ENCODE results near the gene ITGA3. TPM values are rescaled to one million over a fixed set of nuclear protein-coding genes. Genes with fewer than 3 reads are reported as not detected.

The ITGA3 gene
- total RNA-seq, 1 experiment from 2014 or later = 22.5 TPM

DNA sequence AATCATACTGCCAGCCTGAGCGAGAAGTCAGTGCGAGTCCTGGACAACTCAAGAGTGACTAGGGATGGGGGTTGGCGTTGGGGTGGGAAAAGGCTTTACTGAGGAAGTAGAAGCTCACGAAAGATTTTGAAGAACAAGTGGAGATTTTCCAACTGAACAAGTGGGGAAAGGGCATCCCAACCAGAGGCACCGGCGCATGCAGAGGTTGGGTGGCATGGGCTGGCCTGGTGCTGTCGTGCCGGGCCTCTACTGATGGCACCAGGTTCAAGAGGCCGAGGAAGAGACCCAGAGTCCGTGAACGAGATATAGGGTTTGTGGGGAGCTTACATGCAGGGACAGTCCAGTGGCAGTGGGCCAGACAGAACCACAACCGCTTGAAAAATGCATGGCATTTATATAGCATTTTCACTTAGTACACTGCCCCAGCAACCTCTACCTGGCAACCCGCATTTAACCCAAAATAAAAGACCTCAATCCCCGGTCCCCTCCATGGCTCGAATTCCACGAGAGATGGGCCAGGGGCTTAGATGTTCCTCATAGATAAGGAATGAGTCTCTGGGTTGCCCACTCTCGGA, 7.7 kb upstream of the ITGA3 start:
- Histone ChIP-seq H3K23me2 (ENCODE audit: insufficient read length, low read depth, low read length, poor library complexity, severe bottlenecking) (no peaks in the 10 kb centered on the region), H3K4ac (ENCODE audit: low read depth, low read length) (no peak overlapping the region), H3K27me3 (ENCODE audit: insufficient read depth, low read length) (no peaks in the 10 kb centered on the region), H3K14ac (ENCODE audit: insufficient read depth, low read length) (no peak overlapping the region), H2AFZ (ENCODE audit: low read length) (no peak overlapping the region), H3K9me3 (ENCODE audit: control insufficient read depth, low read depth, low read length) (no peaks in the 10 kb centered on the region), H2BK120ac (ENCODE audit: low read depth, low read length, poor library complexity, severe bottlenecking) (no peak overlapping the region), H3K56ac (ENCODE audit: insufficient read length, low read depth, low read length) (no peak overlapping the region), H4K5ac (ENCODE audit: insufficient read length, low read depth, low read length) (no peak overlapping the region), H3T11ph (ENCODE audit: low read length) (no peak overlapping the region), H3K79me2 (ENCODE audit: insufficient read depth, low read length) (no peaks in the 10 kb centered on the region), H4K8ac (replicated peaks; ENCODE audit: insufficient read length, low read depth, low read length) (no peak overlapping the region), H3K79me1 (ENCODE audit: insufficient read depth, low read depth, low read length, poor library complexity, severe bottlenecking) (no peaks in the 10 kb centered on the region), H3K4me2 (ENCODE audit: insufficient read depth, insufficient read length, low read length) (no peak overlapping the region), H3K9ac (ENCODE audit: extremely low read depth, insufficient read length, low read length) (no peak overlapping the region), H4K20me1 (ENCODE audit: control insufficient read depth, insufficient read depth, insufficient read length) (no peaks in the 10 kb centered on the region), H2BK5ac (ENCODE audit: insufficient read length, low read length) (no peak overlapping the region), H4K91ac (ENCODE audit: insufficient read length, low read depth, low read length) (no peak overlapping the region), H2BK20ac (ENCODE audit: low read depth, low read length, poor library complexity, severe bottlenecking) (no peak overlapping the region), H3K23ac (ENCODE audit: insufficient read length, low read depth, low read length) (no peak overlapping the region), H2AK5ac (ENCODE audit: insufficient read length, low read length) (no peak overlapping the region), H3K4me1 (ENCODE audit: insufficient read depth, low read length) (peaks cover 12% of the 10 kb centered on the region), H2BK12ac (ENCODE audit: insufficient read length, low read depth, low read length) (no peak overlapping the region), H2BK15ac (ENCODE audit: low read depth, low read length) (no peak overlapping the region), H3K18ac (ENCODE audit: insufficient read length, low read depth, low read length) (no peak overlapping the region), H3K27ac (ENCODE audit: insufficient read length, low read depth, low read length) (no peak overlapping the region)
- Mint-ChIP-seq H3K4me1 (peaks cover 50 to 54% of the 10 kb centered on the region in 2 experiments), H3K27ac (no peak overlapping the region; a peak in 1 of 7 replicates), H3K36me3 (ENCODE audit: insufficient read depth in 1 of 3, low read depth in 3 of 3) (no peaks in the 10 kb centered on the region; a peak in 1 of 7 replicates), H3K27me3 (ENCODE audit: low read depth) (peaks cover 6% of the 10 kb centered on the region), H3K4me3 (no peak overlapping the region), H3K9me3 (no peaks in the 10 kb centered on the region)
- TF ChIP-seq, protein P1, sequence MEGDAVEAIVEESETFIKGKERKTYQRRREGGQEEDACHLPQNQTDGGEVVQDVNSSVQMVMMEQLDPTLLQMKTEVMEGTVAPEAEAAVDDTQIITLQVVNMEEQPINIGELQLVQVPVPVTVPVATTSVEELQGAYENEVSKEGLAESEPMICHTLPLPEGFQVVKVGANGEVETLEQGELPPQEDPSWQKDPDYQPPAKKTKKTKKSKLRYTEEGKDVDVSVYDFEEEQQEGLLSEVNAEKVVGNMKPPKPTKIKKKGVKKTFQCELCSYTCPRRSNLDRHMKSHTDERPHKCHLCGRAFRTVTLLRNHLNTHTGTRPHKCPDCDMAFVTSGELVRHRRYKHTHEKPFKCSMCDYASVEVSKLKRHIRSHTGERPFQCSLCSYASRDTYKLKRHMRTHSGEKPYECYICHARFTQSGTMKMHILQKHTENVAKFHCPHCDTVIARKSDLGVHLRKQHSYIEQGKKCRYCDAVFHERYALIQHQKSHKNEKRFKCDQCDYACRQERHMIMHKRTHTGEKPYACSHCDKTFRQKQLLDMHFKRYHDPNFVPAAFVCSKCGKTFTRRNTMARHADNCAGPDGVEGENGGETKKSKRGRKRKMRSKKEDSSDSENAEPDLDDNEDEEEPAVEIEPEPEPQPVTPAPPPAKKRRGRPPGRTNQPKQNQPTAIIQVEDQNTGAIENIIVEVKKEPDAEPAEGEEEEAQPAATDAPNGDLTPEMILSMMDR (conservative IDR thresholded peaks at IDR 0.05) = no peak
- WGBS (ENCODE audit: extremely low coverage, insufficient read length, low lambda C conversion rate) = no CpG with 5 or more reads among the region's 17 CpGs
- no peak for DNase-seq
